Body of pancreas (tissue), 4 donors: Measurements from ENCODE around the gene GRID2IP. TPM values are rescaled to one million over a fixed set of nuclear protein-coding genes. Genes with fewer than 3 reads are reported as not detected.
"Not testable (repeated sequence)": the region's sequence is repeated elsewhere in the genome, so short reads cannot be mapped to it uniquely, and the experiment has no call there.

Experiments
- ATAC-seq: fragments of 150-250 bp; one replicate; pipeline ENCODE4 v1.9.1; 2016
- DNase-seq, 4 donors: peaks; one replicate each; pipeline ENCODE4 v3.0.0-alpha.2; 2019
- H3K27ac ChIP-seq, 4 donors: fragments of 200-600 bp; sonication (generic); 1 replicate in 3 of 4; 2 replicates in 1 of 4; pipeline versions ENCODE4 v1.5.1 to v1.6.1; 2016 to 2019; ENCODE audit warnings: mild to moderate bottlenecking in 1 of 4, mixed read lengths in 1 of 4, moderate library complexity in 1 of 4
- H3K27me3 ChIP-seq, 2 donors: fragments of 200-600 bp; sonication (generic); one replicate each; pipeline ENCODE4 v1.6.0; 2016; ENCODE audit warnings: mild to moderate bottlenecking in 1 of 2
- H3K36me3 ChIP-seq, 2 donors: fragments of 200-600 bp; sonication (generic); replicated peaks in 1 of 2; 2 replicates each; pipeline ENCODE4 v1.5.1; 2016; ENCODE audit warnings: low read depth in 2 of 2; ENCODE audit not compliant: insufficient read depth in 1 of 2
- H3K4me1 ChIP-seq: fragments of 200-600 bp; sonication (generic); one replicate; pipeline ENCODE4 v1.6.0; 2016
- H3K4me3 ChIP-seq, 2 donors: fragments of 200-600 bp; sonication (generic); 1 replicate in 1 of 2; 2 replicates in 1 of 2; pipeline ENCODE4 v1.5.1; 2016 to 2019
- H3K9me3 ChIP-seq, 3 donors: fragments of 200-600 bp; sonication (generic); 1 replicate in 2 of 3; 2 replicates in 1 of 3; pipeline ENCODE4 v1.5.1; 2016
- POLR2A ChIP-seq, 3 donors: fragments of 450-650 bp; IDR thresholded peaks; one replicate each; pipeline ENCODE4 v1.6.1; 2016; ENCODE audit warnings: antibody characterized with exemption in 3 of 3, mild to moderate bottlenecking in 2 of 3
- WGBS, 2 donors: methylation state at CpG; one replicate each; pipeline ENCODE4 v1.1.5; 2017; 5-methylcytosine and 5-hydroxymethylcytosine counted together
- intact Hi-C: fragments of 100-400 bp; cut with DNase I; formaldehyde crosslinking; loops from one replicate; pipeline ENCODE4 v1.15.1; 2023
- total RNA-seq, 2 donors: library from RNA; depleted of rRNA; stranded (reverse); fragments of >200 nt; gene quantifications; one replicate each; pipeline ENCODE4 v1.1.0, GENCODE V29; 2016
- TF ChIP-seq, protein P1 (sequence below), 7 experiments: fragments of 450-650 bp in 4 of 7; fragments of 200-600 bp in 3 of 7; sonication (generic) in 3 of 7; IDR thresholded peaks; one replicate each; pipeline ENCODE4 v1.5.1; 2016 to 2019; ENCODE audit warnings: antibody characterized with exemption in 7 of 7

GRID2IP gene
- total RNA-seq, 2 donors from 2014 or later, result 1.0 to 1.6 TPM

GRCh38 chr7:6589151-6589828, 38.0 kb upstream of the GRID2IP start:
- TF ChIP-seq, protein P1, sequence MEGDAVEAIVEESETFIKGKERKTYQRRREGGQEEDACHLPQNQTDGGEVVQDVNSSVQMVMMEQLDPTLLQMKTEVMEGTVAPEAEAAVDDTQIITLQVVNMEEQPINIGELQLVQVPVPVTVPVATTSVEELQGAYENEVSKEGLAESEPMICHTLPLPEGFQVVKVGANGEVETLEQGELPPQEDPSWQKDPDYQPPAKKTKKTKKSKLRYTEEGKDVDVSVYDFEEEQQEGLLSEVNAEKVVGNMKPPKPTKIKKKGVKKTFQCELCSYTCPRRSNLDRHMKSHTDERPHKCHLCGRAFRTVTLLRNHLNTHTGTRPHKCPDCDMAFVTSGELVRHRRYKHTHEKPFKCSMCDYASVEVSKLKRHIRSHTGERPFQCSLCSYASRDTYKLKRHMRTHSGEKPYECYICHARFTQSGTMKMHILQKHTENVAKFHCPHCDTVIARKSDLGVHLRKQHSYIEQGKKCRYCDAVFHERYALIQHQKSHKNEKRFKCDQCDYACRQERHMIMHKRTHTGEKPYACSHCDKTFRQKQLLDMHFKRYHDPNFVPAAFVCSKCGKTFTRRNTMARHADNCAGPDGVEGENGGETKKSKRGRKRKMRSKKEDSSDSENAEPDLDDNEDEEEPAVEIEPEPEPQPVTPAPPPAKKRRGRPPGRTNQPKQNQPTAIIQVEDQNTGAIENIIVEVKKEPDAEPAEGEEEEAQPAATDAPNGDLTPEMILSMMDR (IDR thresholded peaks at IDR 0.05), result peak in 1 of 7 experiments; percentile 9
- no peak for TF ChIP-seq POLR2A (IDR thresholded peaks at IDR 0.05)
- intact Hi-C loops, result no loop called here
- 39 to 59% methylated on average over 14 to 22 of the region's 22 CpGs for WGBS, 2 donors
- peaks cover 19% of the 10 kb centered on the region for H3K4me1 ChIP-seq
- H3K9me3 ChIP-seq, result no peaks in the 10 kb centered on the region
- H3K4me3 ChIP-seq, result no peak overlapping the region
- DNase-seq (no peak), ATAC-seq (no peak)
- H3K27me3 ChIP-seq, result no peaks in the 10 kb centered on the region
- H3K36me3 ChIP-seq, result peaks cover 3 to 9% of the 10 kb centered on the region in 2 donors
- H3K27ac ChIP-seq, result peak overlapping the region in 3 of 4 donors; percentile 17 to 88 (median 84)

DNA sequence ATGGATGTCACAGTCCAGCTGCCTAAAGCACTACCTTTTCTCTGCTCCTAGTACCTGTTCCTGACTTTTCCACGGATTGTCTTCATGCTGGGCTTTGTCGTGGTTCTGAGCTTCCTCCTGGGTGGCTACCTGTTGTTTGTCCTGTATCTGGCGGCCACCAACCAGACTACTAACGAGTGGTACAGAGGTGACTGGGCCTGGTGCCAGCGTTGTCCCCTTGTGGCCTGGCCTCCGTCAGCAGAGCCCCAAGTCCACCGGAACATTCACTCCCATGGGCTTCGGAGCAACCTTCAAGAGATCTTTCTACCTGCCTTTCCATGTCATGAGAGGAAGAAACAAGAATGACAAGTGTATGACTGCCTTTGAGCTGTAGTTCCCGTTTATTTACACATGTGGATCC, 37.3 kb upstream of the GRID2IP start:
- Histone ChIP-seq H3K9me3 (no peaks in the 10 kb centered on the region), H3K36me3 (peaks cover 0 to 8% of the 10 kb centered on the region in 2 donors), H3K27me3 (no peaks in the 10 kb centered on the region), H3K4me1 (peaks cover 19% of the 10 kb centered on the region), H3K27ac (no peak overlapping the region), H3K4me3 (no peak overlapping the region)
- intact Hi-C loops, result no loop called here
- peak in 3 of 4 donors; percentile 10 to 20 (median 17) for DNase-seq
- 73 to 87% methylated on average over 9 of the region's 9 CpGs for WGBS, 2 donors
- no peak for ATAC-seq
- TF ChIP-seq, protein P1 (IDR thresholded peaks at IDR 0.05), result no peak
- no peak for TF ChIP-seq POLR2A (IDR thresholded peaks at IDR 0.05)

- H3K27me3 ChIP-seq, ATAC-seq, H3K9me3 ChIP-seq, intact Hi-C loops, H3K27ac ChIP-seq, H3K4me3 ChIP-seq, DNase-seq: not testable (repeated sequence)
- Histone ChIP-seq H3K4me1 (peaks cover 11% of the 10 kb centered on the region), H3K36me3 (peaks cover 0 to 14% of the 10 kb centered on the region in 2 donors)
- WGBS, 2 donors, result 91 to 94% methylated on average over 7 to 8 of the region's 8 CpGs
Measured at GRCh38 chr7:6585746-6586432, 34.6 kb upstream of the GRID2IP start.

DNA sequence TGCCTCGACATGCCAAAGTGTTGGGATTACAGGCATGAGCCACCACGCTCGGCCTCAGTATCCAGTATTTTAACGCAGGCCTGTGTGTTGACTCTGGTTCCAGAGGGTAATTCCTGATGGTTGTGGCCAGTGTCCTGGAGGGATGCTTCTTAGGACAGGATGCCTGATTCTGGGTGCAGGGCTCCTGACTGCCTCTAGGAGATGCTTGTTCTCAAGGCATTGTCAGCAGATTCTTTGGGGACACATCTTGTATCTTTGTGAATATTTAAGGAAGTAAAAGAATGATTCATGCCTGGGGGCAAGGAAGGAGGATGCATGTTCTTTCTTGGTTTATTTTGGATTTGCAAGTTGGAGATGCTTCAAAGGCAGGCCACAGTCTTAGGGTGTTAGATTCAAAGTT, 28.2 kb upstream of the GRID2IP start:
- H3K9me3 ChIP-seq, result no peaks in the 10 kb centered on the region
- H3K36me3 ChIP-seq, result peaks cover 0 to 10% of the 10 kb centered on the region in 2 donors
- ATAC-seq (no peak), DNase-seq (no peak)
- no peak overlapping the region for H3K4me3 ChIP-seq
- H3K4me1 ChIP-seq, result peaks cover 15% of the 10 kb centered on the region
- WGBS, 2 donors, result 89 to 96% methylated on average over 3 to 4 of the region's 4 CpGs
- H3K27ac ChIP-seq, result no peak overlapping the region
- intact Hi-C loops, result no loop called here
- TF ChIP-seq POLR2A (IDR thresholded peaks at IDR 0.05), result no peak
- no peaks in the 10 kb centered on the region for H3K27me3 ChIP-seq

GRCh38 chr7:6578114-6579084, 27.1 kb upstream of the GRID2IP start:
- Histone ChIP-seq H3K9me3 (no peaks in the 10 kb centered on the region), H3K27ac (peak overlapping the region in 3 of 4 donors; percentile 82 to 97 (median 89)), H3K4me1 (peaks cover 15% of the 10 kb centered on the region), H3K4me3 (no peak overlapping the region), H3K36me3 (peaks cover 0 to 8% of the 10 kb centered on the region in 2 donors), H3K27me3 (no peaks in the 10 kb centered on the region)
- TF ChIP-seq POLR2A (IDR thresholded peaks at IDR 0.05), result no peak
- 70 to 78% methylated on average over 16 to 18 of the region's 18 CpGs for WGBS, 2 donors
- no peak for DNase-seq
- intact Hi-C loops, result no loop called here
- ATAC-seq, result no peak
